T-helper 17 cell (primary cell): Measurements from ENCODE around the gene NXPE3. TPM values are rescaled to one million over a fixed set of nuclear protein-coding genes. Genes with fewer than 3 reads are reported as not detected.

Source experiments
- ATAC-seq: fragments of 150-1000 bp; cut with Tn5 transposase; 2 replicates; pipeline ENCODE4 v1.10.0; 2021; ENCODE audit warnings: mild to moderate bottlenecking, moderate library complexity
- DNase-seq, 3 donors: peaks; one replicate each; pipeline versions ENCODE4 v3.0.0 to v3.0.0-alpha.2; 2020 to 2021
- H3K9me3 ChIP-seq: one replicate; pipeline ENCODE4 v1.7.0; 2013; ENCODE audit warnings: low read length, mild to moderate bottlenecking; ENCODE audit not compliant: control insufficient read depth, poor library complexity, severe bottlenecking
- H3K27ac Mint-ChIP-seq: one replicate; pipeline ENCODE4 v1.8.0; 2022; ENCODE audit warnings: mild to moderate bottlenecking, moderate library complexity, mixed read lengths
- H3K27me3 Mint-ChIP-seq: one replicate; pipeline ENCODE4 v1.8.0; 2022; ENCODE audit warnings: mixed read lengths
- H3K36me3 Mint-ChIP-seq: one replicate; pipeline ENCODE4 v1.8.0; 2022; ENCODE audit warnings: low read depth, mixed read lengths
- H3K4me1 Mint-ChIP-seq: one replicate; pipeline ENCODE4 v1.8.0; 2022; ENCODE audit warnings: mild to moderate bottlenecking, mixed read lengths
- H3K4me3 Mint-ChIP-seq: one replicate; pipeline ENCODE4 v1.8.0; 2022; ENCODE audit warnings: mild to moderate bottlenecking, moderate library complexity, mixed read lengths
- total RNA-seq, 4 donors: library from RNA in 2 of 4; stranded (reverse) in 2 of 4; gene quantifications; one replicate each; pipeline ENCODE4 v1.2.3 and lab custom pipeline; 2022 to 2026

The NXPE3 gene
- total RNA-seq, 2 donors from 2014 or later = 30.6 to 31.7 TPM

DNA sequence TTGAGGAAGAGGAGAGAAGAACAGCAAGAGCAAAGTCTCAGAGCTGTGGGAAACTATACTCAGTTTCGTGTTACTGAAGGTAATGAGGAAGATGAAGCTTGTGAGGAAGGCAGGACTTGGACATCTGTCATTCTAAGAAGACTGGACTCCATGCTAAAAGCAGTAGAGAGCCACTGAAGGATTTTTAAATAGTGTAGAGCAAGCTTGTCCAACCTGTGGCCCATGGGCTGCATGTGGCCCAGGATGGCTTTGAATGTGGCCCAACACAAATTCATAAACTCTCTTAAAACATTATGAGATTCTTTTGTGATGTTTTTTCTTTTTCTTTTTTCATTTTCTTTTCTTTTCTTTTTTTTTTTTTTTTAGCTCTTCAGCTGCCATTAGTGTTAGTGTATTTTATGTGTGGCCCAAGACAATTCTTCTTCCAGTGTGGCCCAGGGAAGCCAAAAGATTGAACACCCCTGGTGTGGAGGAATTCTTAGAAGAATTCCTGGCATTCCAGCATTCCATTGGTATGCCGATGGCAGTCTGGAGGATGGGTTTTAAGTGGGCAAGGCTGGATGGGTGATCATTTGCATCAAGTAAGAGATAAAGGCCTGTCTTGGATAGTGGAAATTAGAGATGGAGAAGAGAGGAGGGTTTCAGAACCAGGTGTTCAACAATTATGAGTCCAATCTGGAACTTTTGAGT lies 63.4 kb downstream of the NXPE3 start:
- ATAC-seq = no peak
- Mint-ChIP-seq H3K27ac (no peak overlapping the region), H3K27me3 (no peaks in the 10 kb centered on the region), H3K4me1 (peaks cover 9% of the 10 kb centered on the region), H3K4me3 (no peak overlapping the region), H3K36me3 (peaks cover 4% of the 10 kb centered on the region)
- no peak for DNase-seq
- H3K9me3 ChIP-seq = no peaks in the 10 kb centered on the region

GRCh38 chr3:101842935-101843330 lies 63.9 kb downstream of the NXPE3 start:
- Mint-ChIP-seq H3K36me3 (peaks cover 4% of the 10 kb centered on the region), H3K27ac (no peak overlapping the region), H3K4me3 (no peak overlapping the region), H3K4me1 (peaks cover 9% of the 10 kb centered on the region), H3K27me3 (no peaks in the 10 kb centered on the region)
- no peak for DNase-seq
- no peaks in the 10 kb centered on the region for H3K9me3 ChIP-seq
- no peak for ATAC-seq

- no peak overlapping the region for H3K4me3 Mint-ChIP-seq
- ATAC-seq (no peak), DNase-seq (no peak)
- H3K9me3 ChIP-seq = no peaks in the 10 kb centered on the region
- H3K36me3 Mint-ChIP-seq = peaks cover 9% of the 10 kb centered on the region
- no peaks in the 10 kb centered on the region for H3K27me3 Mint-ChIP-seq
- peak overlapping the region; percentile 21 for H3K27ac Mint-ChIP-seq
- H3K4me1 Mint-ChIP-seq = peaks cover 14% of the 10 kb centered on the region
Observed at GRCh38 chr3:101845425-101845824, 66.4 kb downstream of the NXPE3 start.

DNA sequence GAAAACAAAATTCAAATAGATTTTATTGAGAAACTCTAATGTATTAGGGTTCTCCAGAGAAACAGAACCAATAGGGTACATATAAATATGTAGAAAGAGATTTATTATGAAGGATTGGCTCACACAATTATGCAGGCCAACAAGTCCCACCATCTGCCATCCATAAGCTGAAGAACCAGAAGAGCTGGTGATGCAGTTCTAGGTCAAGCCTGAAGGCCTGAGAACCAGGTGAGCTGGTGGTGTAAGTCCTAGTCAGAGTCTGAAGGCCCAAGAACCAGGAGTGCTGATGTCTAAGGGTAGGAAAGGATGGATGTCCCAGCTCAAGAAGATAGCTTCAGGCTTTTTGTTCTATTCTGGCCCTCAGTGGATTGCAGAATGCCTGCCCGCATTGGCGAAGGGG lies 67.7 kb downstream of the NXPE3 start:
- no peaks in the 10 kb centered on the region for H3K27me3 Mint-ChIP-seq
- ATAC-seq = no peak
- H3K4me3 Mint-ChIP-seq = no peak overlapping the region
- no peak for DNase-seq
- peaks cover 25% of the 10 kb centered on the region for H3K4me1 Mint-ChIP-seq
- peaks cover 13% of the 10 kb centered on the region for H3K36me3 Mint-ChIP-seq
- no peaks in the 10 kb centered on the region for H3K9me3 ChIP-seq
- H3K27ac Mint-ChIP-seq = no peak overlapping the region

- no peaks in the 10 kb centered on the region for H3K27me3 Mint-ChIP-seq
- no peaks in the 10 kb centered on the region for H3K9me3 ChIP-seq
- no peak overlapping the region for H3K4me3 Mint-ChIP-seq
- H3K36me3 Mint-ChIP-seq = peaks cover 15% of the 10 kb centered on the region
- peaks cover 31% of the 10 kb centered on the region for H3K4me1 Mint-ChIP-seq
- DNase-seq = no peak
- peak overlapping the region; percentile 91 for H3K27ac Mint-ChIP-seq
- no peak for ATAC-seq
Observed at GRCh38 chr3:101847328-101847727, 68.3 kb downstream of the NXPE3 start.

DNA sequence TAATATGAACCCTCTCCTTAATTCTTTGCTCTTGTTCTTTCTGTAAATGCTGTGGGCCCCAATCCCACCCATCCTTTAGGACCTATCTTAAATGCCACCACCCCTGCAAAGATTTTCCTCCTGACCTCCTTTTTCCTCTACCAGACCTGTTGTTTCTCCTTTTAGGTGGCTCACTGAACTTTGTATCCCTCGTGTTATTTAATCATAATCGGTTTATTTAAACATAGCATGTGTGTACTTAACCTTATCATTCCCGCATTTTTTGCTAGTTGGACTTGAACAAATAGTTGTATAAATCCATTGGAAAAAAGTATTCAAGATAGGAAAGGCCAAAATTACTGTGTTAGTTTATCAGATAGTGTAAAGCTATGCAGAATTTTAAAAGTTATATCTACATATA lies 69.3 kb downstream of the NXPE3 start:
- H3K9me3 ChIP-seq = no peaks in the 10 kb centered on the region
- H3K36me3 Mint-ChIP-seq = peaks cover 19% of the 10 kb centered on the region
- H3K27me3 Mint-ChIP-seq = no peaks in the 10 kb centered on the region
- DNase-seq (no peak), ATAC-seq (no peak)
- H3K4me1 Mint-ChIP-seq = peaks cover 37% of the 10 kb centered on the region
- H3K27ac Mint-ChIP-seq = peak overlapping the region; percentile 91
- peak overlapping the region; percentile 3 for H3K4me3 Mint-ChIP-seq

DNA sequence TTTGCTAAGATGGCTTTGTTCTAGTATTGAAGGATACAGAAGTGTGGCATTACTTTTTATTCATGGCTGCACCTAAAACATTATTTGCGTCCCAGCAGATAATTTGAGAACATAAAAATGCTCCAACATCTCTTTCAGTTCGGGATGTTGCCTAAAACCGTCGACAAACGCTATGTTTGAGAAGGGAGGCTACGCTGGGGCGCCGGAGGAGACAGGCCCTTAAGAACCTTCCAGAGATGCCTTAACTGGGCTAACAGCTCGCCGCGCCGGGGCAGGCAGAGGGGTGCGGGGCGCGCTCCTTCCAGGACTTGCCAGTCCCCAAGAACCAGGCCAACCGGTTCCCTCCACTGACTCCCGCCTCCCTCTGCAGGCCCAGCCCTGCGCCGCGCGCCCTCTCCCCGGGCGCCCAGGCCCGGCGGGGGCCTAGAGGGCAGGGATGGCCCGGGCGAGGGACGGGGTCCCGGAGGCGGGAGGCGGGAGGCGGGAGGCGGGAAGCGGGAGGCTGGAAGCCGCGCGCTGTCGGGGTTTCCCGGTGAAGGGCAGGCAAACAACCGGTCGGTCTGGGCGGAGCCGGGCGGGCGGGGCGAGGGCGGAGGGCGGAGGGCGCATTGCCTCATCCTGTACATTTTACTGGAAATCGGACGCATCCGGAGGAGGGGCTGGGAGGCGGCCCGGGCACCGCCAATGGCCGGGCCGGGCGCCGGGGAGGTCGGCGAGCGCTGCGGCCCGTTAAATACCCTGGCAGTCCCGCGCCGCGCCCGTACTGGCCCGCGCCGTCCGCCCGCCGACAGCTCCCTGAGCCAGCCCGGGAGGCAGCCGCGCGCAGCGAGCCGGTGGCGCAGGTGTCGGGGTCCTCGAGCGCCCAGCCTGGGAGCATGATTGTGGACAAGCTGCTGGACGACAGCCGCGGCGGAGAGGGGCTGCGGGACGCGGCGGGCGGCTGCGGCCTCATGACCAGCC lies 70.0 kb downstream of the NXPE3 start, which contains the start of gene NFKBIZ:
TSS of gene NFKBIZ (plus strand) at position 761 of the 960 bp plus-strand sequence. CDS start at position 876, 115 bp downstream.
- peak; percentile 89 to 93 (median 90) for DNase-seq
- Mint-ChIP-seq H3K36me3 (peaks cover 19% of the 10 kb centered on the region), H3K27me3 (no peaks in the 10 kb centered on the region), H3K27ac (peak within 1 kb of the TSS; percentile 100), H3K4me3 (peak within 1 kb of the TSS; percentile 99), H3K4me1 (peaks cover 43% of the 10 kb centered on the region)
- peak; percentile 82 for ATAC-seq
- no peaks in the 10 kb centered on the region for H3K9me3 ChIP-seq

- peak; percentile 29 for ATAC-seq
- no peaks in the 10 kb centered on the region for H3K9me3 ChIP-seq
- Mint-ChIP-seq H3K27me3 (no peaks in the 10 kb centered on the region), H3K4me3 (peak overlapping the region; percentile 99), H3K36me3 (peaks cover 20% of the 10 kb centered on the region), H3K4me1 (peaks cover 49% of the 10 kb centered on the region), H3K27ac (peak overlapping the region; percentile 100)
- peak; percentile 30 to 46 (median 42) for DNase-seq
Observed at GRCh38 chr3:101849714-101850245, 70.8 kb downstream of the NXPE3 start.

- no peaks in the 10 kb centered on the region for H3K9me3 ChIP-seq
- peak overlapping the region; percentile 100 for H3K27ac Mint-ChIP-seq
- H3K27me3 Mint-ChIP-seq = no peaks in the 10 kb centered on the region
- H3K36me3 Mint-ChIP-seq = peaks cover 24% of the 10 kb centered on the region
- peak overlapping the region; percentile 99 for H3K4me3 Mint-ChIP-seq
- peak in 2 of 3 donors; percentile 36 to 41 for DNase-seq
- peaks cover 54% of the 10 kb centered on the region for H3K4me1 Mint-ChIP-seq
- ATAC-seq = peak; percentile 42
Observed at GRCh38 chr3:101850246-101851051, 71.4 kb downstream of the NXPE3 start.

DNA sequence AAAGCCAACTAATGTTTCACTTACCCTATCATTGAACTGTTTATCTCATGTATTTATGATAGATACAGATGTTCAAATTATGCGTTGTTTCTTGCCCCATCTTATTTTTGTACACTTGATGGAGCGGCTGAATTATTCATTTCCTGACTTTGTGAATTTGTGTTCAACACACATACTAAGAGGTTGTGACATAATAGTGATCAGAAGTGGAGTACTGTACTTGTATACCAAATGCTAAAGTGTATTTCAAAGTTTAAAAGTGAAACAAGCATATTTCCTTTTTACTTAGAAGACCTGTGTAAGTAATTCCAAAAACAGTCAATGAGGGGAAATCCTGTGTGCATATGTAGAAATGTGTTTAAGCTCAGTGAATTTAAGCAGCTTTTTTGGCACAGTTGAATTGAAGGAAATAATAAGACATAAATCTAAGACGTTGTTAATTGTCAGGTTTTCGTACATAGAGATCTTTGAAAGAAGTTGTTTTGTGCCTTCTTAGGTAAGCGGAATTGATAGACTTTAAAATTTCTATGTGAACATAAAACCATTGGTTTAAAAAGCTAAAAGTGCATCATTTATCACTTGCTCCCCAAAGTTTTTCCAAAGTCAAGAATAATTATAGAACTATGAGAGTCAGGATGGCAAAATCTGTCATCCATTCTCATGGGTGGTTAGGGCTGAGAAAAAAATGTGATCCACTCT lies 72.2 kb downstream of the NXPE3 start:
- Mint-ChIP-seq H3K27me3 (no peaks in the 10 kb centered on the region), H3K4me3 (peak overlapping the region; percentile 99), H3K4me1 (peaks cover 54% of the 10 kb centered on the region), H3K27ac (peak overlapping the region; percentile 100), H3K36me3 (peaks cover 24% of the 10 kb centered on the region)
- ATAC-seq (no peak), DNase-seq (no peak)
- no peaks in the 10 kb centered on the region for H3K9me3 ChIP-seq

- no peaks in the 10 kb centered on the region for H3K9me3 ChIP-seq
- H3K36me3 Mint-ChIP-seq = peaks cover 25% of the 10 kb centered on the region
- H3K27me3 Mint-ChIP-seq = no peaks in the 10 kb centered on the region
- H3K27ac Mint-ChIP-seq = peak overlapping the region; percentile 100
- H3K4me1 Mint-ChIP-seq = peaks cover 54% of the 10 kb centered on the region
- H3K4me3 Mint-ChIP-seq = peak overlapping the region; percentile 99
- ATAC-seq (no peak), DNase-seq (no peak)
Observed at GRCh38 chr3:101851850-101852714, 73.1 kb downstream of the NXPE3 start.
